ENCODE data around the gene SRGAP2B.
"Not testable (repeated sequence)": the region's sequence is repeated elsewhere in the genome, so short reads cannot be mapped to it uniquely, and the experiment has no call there.

DNA sequence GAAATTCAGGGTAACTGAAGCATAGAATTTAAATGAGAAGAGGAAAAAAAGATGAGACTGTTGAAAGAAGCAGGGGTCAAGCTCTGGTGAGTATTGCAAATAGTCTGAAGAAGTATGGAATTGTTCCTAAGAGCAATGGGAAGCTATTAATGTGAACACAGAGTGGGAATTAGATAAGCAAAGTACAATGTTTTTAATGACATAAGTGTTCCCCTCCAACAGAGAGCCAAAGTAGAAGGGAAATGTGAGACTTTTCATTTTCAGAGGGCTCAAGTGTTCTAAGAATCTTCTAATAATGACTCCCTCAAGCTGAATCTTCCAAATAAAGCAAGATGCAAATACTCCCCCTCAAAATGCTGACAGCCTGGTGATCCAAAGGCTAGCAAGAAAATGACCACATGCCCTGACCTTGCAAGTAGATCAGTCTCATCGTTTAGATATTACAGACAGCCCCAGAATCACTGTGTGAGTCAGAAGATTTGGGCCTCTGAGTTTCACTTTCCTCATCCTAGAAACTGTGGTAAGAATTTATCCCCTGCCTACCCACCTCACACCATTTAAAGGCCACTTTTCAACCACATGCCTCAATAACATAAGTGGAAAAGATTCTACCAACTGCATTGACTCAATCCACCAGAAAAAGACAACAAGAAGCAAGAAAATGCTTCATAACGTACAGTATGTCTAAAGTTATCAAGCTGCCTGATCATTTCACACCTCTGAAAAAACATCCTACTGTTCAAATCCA is 79.2 kb downstream of the SRGAP2B start:
- TF ChIP-seq FOXA1 (IDR thresholded peaks at IDR 0.05); ELF4 (IDR thresholded peaks at IDR 0.05); BHLHE40 (IDR thresholded peaks at IDR 0.05; ENCODE audit: borderline replicate concordance); SP1 (IDR thresholded peaks at IDR 0.05); ZNF384 (IDR thresholded peaks at IDR 0.05); TARDBP (IDR thresholded peaks at IDR 0.05): not testable (repeated sequence)
